Stimulated activated naive CD8-positive, alpha-beta T cell treated with anti-CD3 and anti-CD28 coated beads, Interleukin-15, amount 100 ng/mL, for 72 hours (primary cell): ENCODE data around the gene NR3C1.
"Not testable (repeated sequence)": the region's sequence is repeated elsewhere in the genome, so short reads cannot be mapped to it uniquely, and the experiment has no call there.

Experiments used
- ATAC-seq: fragments of 150-1000 bp; cut with Tn5 transposase; 2 replicates; pipeline ENCODE4 v1.10.0; 2021; ENCODE audit warnings: mild to moderate bottlenecking, moderate library complexity
- DNase-seq, 2 donors: peaks; one replicate each; pipeline ENCODE4 v3.0.0; 2021 to 2022
- H3K27ac Mint-ChIP-seq, 2 donors: one replicate each; pipeline ENCODE4 v1.8.0; 2022; ENCODE audit warnings: mild to moderate bottlenecking in 2 of 2, mixed read lengths in 2 of 2, moderate library complexity in 2 of 2
- H3K27me3 Mint-ChIP-seq: one replicate; pipeline ENCODE4 v1.8.0; 2022; ENCODE audit warnings: mixed read lengths
- H3K4me1 Mint-ChIP-seq: one replicate; pipeline ENCODE4 v1.8.0; 2022; ENCODE audit warnings: mild to moderate bottlenecking, mixed read lengths
- H3K4me3 Mint-ChIP-seq, 2 donors: one replicate each; pipeline ENCODE4 v1.8.0; 2022; ENCODE audit warnings: mild to moderate bottlenecking in 2 of 2, mixed read lengths in 2 of 2, moderate library complexity in 1 of 2
- H3K9me3 Mint-ChIP-seq, 2 donors: one replicate each; pipeline ENCODE4 v1.8.0; 2022; ENCODE audit warnings: mixed read lengths in 2 of 2

Gene NR3C1

DNA sequence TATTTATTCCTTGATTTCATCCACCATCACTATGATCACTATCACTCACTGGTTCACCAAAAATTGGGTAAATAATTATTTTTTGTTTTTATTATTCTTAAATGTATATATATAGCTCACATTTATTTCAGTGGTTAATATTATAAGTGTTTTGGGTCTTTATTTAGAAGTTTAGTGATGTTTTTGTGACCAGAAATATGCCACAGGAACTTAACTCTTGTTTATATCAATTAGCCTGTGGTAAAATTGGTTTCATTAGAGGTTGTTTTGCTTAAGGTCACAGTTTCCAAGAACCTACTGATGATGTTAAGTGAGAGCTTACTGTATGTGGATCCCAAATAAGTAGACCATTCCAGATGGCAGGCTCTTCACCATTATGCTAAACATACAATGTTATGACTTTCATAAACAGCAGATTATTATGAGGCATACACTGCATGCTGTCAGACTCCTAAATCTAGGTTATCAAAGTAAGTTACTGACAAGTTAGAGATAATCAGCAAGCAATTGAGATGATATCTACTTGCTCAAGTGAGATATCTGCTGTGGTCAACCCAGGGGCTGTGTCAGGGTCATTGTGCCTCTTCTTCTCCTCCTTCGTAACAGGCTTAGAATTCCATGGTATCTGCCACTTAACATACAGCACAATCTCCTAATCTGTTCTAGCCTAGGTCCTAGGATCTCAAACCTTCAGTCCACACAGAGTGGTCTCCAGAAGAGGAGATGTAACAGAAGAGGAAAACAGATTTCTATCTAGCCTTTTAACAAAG lies 57.6 kb downstream of the NR3C1 start:
- Mint-ChIP-seq H3K4me1 (peaks cover 47% of the 10 kb centered on the region), H3K4me3 (no peak overlapping the region)

DNA sequence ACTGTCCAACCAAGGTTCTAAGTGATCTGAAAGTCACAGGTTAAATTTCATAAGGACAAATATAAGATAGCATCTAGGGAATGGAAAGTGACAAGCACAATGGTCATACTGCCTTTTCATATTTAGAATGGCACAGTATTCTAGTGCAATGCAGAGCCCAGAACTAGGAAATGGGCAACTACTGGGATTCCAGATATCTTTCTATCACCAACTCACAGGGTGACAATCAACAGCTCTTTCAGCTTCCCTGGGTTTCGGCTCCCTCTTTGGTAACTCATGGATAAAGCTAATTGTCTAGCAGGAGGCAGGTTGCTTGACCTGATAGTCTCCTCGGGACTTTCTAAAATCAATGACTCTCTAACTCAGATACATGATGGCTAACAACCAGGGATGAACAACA lies 60.4 kb downstream of the NR3C1 start:
- Mint-ChIP-seq H3K9me3 (peaks cover 0 to 8% of the 10 kb centered on the region in 2 donors), H3K4me1 (peaks cover 54% of the 10 kb centered on the region), H3K4me3 (no peak overlapping the region), H3K27me3 (no peaks in the 10 kb centered on the region), H3K27ac (peak overlapping the region in 1 of 2 donors; percentile 12)
- DNase-seq (no peak), ATAC-seq (no peak)

More for the DNA sequence above, 57.6 kb downstream of the NR3C1 start:
- DNase-seq (no peak), ATAC-seq (no peak)
- peaks cover 0 to 8% of the 10 kb centered on the region in 2 donors for H3K9me3 Mint-ChIP-seq
- H3K27ac Mint-ChIP-seq = no peak overlapping the region
- no peaks in the 10 kb centered on the region for H3K27me3 Mint-ChIP-seq

DNA sequence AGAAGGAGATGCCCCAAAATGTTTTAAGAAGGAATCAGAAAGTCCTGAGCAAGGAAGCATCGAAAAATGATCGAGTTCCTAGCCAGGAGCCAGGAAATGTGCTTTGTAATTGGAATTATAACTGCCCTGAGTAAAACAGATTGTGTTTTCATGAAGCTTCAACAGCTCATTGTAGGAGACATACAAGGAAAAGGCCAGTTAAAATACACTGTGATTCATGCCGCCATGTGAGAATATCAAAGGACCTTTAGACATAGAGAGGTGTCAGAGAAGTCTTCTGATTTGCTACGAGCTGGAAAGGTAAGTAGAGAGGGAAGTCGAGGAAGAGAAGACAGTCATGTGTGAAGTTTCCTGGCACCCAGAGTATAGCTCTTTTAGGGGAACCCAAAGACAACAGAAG lies 60.9 kb downstream of the NR3C1 start:
- ATAC-seq (no peak), DNase-seq (no peak)
- Mint-ChIP-seq H3K4me1 (peaks cover 49% of the 10 kb centered on the region), H3K27me3 (no peaks in the 10 kb centered on the region), H3K4me3 (peak overlapping the region in 1 of 2 donors; percentile 24), H3K27ac (peak overlapping the region; percentile 30 to 95), H3K9me3 (peaks cover 0 to 8% of the 10 kb centered on the region in 2 donors)

DNA sequence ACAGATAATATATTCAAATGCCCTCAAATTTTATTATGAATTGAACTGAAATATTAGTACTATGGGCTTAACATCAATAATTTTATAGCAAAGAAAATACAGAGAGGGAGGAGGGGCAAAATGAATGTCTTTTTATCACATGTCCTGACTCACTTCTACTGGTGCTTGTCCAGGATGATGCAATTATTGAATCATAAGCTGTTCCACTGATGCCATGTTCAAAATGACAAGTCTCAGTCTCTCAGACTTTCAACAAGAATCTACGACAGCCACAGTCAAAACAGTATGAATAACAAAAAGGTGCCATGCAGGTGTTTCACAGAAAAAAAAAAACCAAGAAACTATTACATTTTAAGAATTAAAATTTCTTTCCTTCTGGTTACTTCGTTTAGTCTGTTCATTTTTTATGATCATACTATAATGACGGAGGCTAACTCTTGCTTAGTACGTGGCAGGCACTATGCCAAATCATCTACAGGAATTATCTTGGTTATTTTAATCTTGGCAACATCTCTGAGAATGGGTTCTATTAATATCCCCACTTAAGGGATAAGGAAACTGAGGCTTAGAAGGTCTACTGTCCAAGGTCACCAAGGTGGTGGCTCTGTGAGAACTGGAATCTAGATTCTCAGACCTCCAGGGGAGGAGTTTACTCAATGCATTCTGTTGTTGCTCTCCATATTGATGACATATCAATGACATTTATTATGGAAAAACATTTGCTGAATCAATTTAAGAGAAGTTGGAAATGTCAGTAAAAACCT lies 61.5 kb downstream of the NR3C1 start:
- peak; percentile 93 for ATAC-seq
- peak overlapping the region; percentile 30 to 95 for H3K27ac Mint-ChIP-seq
- DNase-seq = no peak
- peaks cover 0 to 8% of the 10 kb centered on the region in 2 donors for H3K9me3 Mint-ChIP-seq
- H3K4me1 Mint-ChIP-seq = peaks cover 43% of the 10 kb centered on the region
- H3K4me3 Mint-ChIP-seq = peak overlapping the region; percentile 5 to 51
- no peaks in the 10 kb centered on the region for H3K27me3 Mint-ChIP-seq

- Mint-ChIP-seq H3K4me1 (peaks cover 40% of the 10 kb centered on the region), H3K4me3 (no peak overlapping the region), H3K27ac (peak overlapping the region; percentile 83 to 95), H3K9me3 (peaks cover 0 to 8% of the 10 kb centered on the region in 2 donors), H3K27me3 (no peaks in the 10 kb centered on the region)
- ATAC-seq (no peak), DNase-seq (no peak)
Measured at GRCh38 chr5:143340891-143341685, 62.4 kb downstream of the NR3C1 start.

GRCh38 chr5:143338658-143339366 lies 64.7 kb downstream of the NR3C1 start:
- Mint-ChIP-seq H3K27ac (no peak overlapping the region), H3K9me3 (peaks cover 0 to 8% of the 10 kb centered on the region in 2 donors), H3K4me1 (peaks cover 36% of the 10 kb centered on the region), H3K4me3 (no peak overlapping the region), H3K27me3 (no peaks in the 10 kb centered on the region)
- ATAC-seq = peak; percentile 63
- DNase-seq = no peak

- Mint-ChIP-seq H3K9me3 (peaks cover 0 to 8% of the 10 kb centered on the region in 2 donors), H3K27me3 (no peaks in the 10 kb centered on the region), H3K4me3 (no peak overlapping the region), H3K4me1 (peaks cover 28% of the 10 kb centered on the region), H3K27ac (no peak overlapping the region)
- no peak for DNase-seq
- no peak for ATAC-seq
Measured at GRCh38 chr5:143337946-143338345, 65.5 kb downstream of the NR3C1 start.

DNA sequence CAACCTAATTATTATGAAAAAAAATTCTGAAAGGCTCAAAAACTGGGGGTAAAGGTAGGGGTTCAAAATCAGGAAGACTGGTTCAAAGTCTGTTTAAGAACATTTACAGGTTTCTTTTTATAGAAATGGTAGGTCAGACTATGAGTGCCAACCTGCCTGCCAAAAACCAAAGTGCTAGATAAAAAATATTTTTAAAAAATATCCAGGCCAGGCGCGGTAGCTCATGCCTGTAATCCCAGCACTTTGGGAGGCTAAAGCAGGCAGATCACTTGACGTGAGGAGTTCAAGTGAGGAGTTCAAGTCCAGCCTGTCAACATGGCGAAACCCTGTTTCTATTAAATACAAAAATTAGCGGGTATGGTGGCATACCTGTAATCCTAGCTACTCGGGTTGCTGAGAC lies 67.0 kb downstream of the NR3C1 start:
- ATAC-seq (no peak), DNase-seq (no peak)
- Mint-ChIP-seq H3K4me3 (no peak overlapping the region), H3K9me3 (no peaks in the 10 kb centered on the region), H3K27ac (no peak overlapping the region), H3K27me3 (no peaks in the 10 kb centered on the region), H3K4me1 (peaks cover 17% of the 10 kb centered on the region)

- Mint-ChIP-seq H3K27ac (no peak overlapping the region), H3K4me3 (no peak overlapping the region), H3K9me3 (no peaks in the 10 kb centered on the region), H3K27me3 (no peaks in the 10 kb centered on the region), H3K4me1 (peaks cover 18% of the 10 kb centered on the region)
- DNase-seq (no peak), ATAC-seq (peak; percentile 54)
Measured at GRCh38 chr5:143334903-143335302, 68.6 kb downstream of the NR3C1 start.

DNA sequence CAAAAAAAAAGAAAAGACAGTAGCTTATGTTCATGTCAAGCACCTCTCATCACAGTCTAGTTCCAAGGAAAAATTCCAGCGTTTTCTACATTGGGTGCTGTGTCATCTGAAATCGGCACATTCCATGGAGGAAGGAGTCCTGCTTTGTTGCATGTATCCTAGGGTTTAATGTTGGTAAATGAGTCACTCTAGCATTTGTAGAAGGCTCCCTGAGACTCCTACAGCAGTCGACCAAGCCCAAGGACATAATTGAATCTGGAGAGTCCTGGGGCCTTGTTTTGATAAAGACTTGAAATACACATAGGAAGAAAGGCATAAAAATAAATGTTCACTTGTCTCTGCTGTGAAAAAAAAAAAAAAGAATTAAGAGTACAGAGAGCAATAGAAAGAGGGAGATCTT lies 69.1 kb downstream of the NR3C1 start:
- DNase-seq, H3K27me3 Mint-ChIP-seq, H3K27ac Mint-ChIP-seq, H3K9me3 Mint-ChIP-seq, H3K4me3 Mint-ChIP-seq, ATAC-seq: not testable (repeated sequence)
- peaks cover 12% of the 10 kb centered on the region for H3K4me1 Mint-ChIP-seq

GRCh38 chr5:143331956-143332355 lies 71.5 kb downstream of the NR3C1 start:
- H3K27me3 Mint-ChIP-seq = no peaks in the 10 kb centered on the region
- H3K27ac Mint-ChIP-seq = no peak overlapping the region
- peaks cover 11 to 23% of the 10 kb centered on the region in 2 donors for H3K9me3 Mint-ChIP-seq
- no peak overlapping the region for H3K4me3 Mint-ChIP-seq
- DNase-seq (no peak), ATAC-seq (no peak)
- peaks cover 29% of the 10 kb centered on the region for H3K4me1 Mint-ChIP-seq

- Mint-ChIP-seq H3K9me3 (peaks cover 15 to 30% of the 10 kb centered on the region in 2 donors), H3K4me1 (peaks cover 36% of the 10 kb centered on the region), H3K27me3 (no peaks in the 10 kb centered on the region), H3K4me3 (no peak overlapping the region), H3K27ac (no peak overlapping the region)
- ATAC-seq (no peak), DNase-seq (no peak)
Measured at GRCh38 chr5:143329843-143330242, 73.6 kb downstream of the NR3C1 start.

- Mint-ChIP-seq H3K27me3 (no peaks in the 10 kb centered on the region), H3K27ac (peak overlapping the region in 1 of 2 donors; percentile 36), H3K4me3 (no peak overlapping the region), H3K9me3 (peaks cover 17 to 41% of the 10 kb centered on the region in 2 donors), H3K4me1 (peaks cover 48% of the 10 kb centered on the region)
- ATAC-seq (no peak), DNase-seq (no peak)
Measured at GRCh38 chr5:143328589-143329220, 74.8 kb downstream of the NR3C1 start.

GRCh38 chr5:143325086-143325485 lies 78.4 kb downstream of the NR3C1 start:
- Mint-ChIP-seq H3K9me3 (peaks cover 17 to 41% of the 10 kb centered on the region in 2 donors), H3K4me1 (peaks cover 69% of the 10 kb centered on the region)
- not testable (repeated sequence) for ATAC-seq, H3K27me3 Mint-ChIP-seq, DNase-seq, H3K4me3 Mint-ChIP-seq, H3K27ac Mint-ChIP-seq
